ENCODE measurements around the gene DLGAP3.

DNA sequence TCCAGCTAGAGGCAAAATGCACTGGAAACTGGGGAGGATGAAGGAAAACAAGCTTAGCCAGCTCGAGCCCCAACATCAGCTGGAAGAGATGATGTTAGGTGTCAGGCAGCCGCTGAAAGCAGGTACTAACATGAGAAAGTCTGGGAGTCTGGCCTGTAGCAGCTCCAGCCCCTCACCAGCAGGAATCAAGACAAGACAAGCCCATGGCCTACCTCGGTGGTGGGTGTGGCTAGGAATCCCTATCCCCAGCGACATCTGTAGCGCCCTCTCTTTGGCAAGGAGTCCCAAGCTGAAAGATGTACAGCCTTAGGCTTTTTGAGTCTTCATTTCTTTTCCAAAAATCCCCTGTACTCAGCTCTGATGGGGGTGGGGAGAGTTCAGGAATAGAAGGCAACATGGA is 2.6 kb downstream of the DLGAP3 start:
- no peak for TF ChIP-seq CTCF (IDR thresholded peaks at IDR 0.05)
- no peak for TF ChIP-seq EP300 (IDR thresholded peaks at IDR 0.05)

All from ovary (tissue), 3 donors.